NCI-H2196 (cell line): ENCODE measurements around the gene DNAAF5.

ENCODE experiments used
- DNase-seq: peaks from one replicate; lab custom pipeline; 2025; ENCODE audit not compliant: unreplicated experiment; lab: John Stamatoyannopoulos, UW

Gene DNAAF5

DNA sequence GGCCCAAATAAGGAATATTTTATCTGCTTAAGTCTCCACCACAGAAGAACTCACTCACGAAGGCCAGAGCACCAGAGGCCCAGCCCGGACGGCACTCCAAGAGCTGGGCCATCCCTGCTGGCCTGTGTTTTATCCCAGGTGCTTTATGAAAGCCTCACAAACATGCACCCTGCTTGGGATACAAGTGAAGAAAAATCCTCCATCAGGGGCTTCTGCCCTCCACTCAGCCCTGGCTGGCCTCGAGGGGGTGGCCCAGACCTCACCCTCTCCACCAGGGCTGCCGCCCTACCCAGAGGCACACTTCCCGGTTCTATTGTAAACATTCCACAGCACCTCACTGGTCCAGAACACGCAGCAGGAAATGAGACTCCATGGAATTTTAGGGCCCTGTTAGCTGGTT lies 19.8 kb upstream of the DNAAF5 start:
- no peak for DNase-seq

DNA sequence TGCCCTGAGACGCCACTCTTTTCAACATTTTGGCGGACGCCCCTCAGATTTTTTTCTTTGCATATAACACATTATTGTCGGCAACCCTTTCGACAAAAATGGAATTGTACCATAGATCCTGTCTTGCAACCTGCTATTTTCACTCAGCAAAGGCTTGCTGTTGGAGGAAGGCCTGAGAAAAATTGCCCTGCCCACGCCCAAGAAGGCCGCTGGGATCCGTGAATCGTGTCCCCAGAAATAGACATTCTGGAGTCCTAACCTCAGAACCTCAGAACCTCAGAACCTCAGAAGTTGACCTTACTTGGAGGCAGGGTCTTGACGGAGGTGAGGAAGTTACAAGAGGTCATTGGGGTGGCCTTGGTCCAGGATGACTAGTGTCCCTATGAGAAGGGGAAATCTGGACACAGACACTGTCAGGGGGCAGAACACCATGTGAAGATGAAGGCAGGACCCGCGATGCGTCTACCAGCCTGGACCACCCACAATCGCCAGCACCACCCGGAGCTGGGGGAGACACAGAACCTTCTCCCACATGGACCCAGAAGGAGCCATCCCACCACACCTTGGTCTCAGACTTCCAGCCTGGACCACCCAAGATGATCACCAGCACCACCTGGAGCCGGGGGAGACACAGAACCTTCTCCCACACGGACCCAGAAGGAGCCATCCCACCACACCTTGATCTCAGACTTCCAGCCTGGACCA lies 19.1 kb upstream of the DNAAF5 start:
- DNase-seq, result no peak

DNA sequence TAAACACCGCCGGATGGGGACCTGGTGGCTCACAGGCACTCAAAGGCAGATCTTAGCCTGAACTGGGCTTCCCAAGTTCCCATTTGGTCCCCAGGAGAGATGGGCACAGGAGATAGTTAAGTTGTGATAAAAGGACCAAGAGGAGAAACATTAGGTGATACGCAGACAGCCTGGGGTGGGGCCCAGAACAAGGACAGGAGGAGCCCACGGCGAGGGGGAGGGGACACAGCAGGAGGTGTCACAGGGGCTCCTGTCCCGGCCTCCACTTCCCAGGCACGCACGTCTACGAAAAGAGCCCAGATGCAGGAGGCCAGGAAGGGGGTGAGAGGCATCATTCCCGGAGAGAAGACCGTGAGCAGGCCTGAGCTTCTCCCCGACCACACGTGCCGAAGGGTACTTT lies 16.3 kb upstream of the DNAAF5 start:
- DNase-seq, result no peak

DNA sequence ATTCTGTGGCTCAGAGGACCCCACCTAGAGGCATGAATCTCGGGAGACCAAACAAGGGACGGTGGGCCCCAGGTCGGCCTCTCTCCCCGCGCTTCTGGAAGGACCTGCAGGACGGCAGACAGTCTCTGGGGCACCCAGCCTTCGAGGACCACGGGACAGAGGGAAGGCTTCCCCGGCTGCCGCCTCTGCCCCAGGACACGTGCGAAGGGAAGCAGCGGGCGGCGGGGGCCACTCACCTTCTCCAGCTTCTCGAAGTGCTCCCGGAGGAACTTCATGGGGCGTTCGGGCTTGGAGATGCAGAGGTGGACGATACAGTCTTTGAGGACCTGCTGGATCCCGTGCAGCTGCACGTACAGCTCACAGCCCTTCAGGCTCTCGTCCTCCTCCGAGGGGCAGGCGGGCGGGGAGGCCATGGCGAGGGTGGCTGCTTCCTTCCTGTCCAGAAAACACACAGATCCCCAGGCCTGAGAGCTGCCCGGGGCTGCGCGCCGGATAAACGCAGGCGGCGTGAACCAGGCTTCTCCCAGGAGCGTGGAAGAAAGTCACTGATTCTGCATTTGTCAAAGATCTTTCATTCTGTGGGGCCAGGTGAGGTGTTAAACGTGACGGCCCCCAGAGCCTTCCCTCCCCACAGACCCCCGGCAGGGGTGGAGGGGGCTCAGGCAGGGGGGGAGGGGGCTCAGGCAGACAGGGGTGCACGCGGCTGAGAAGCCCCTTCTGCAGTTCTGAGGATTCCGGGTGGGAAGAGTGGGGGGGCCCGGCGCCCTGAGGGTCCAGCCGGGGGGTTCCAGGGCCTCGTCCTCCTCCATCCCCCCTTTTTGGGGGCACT lies 15.2 kb upstream of the DNAAF5 start:
- no peak for DNase-seq

DNA sequence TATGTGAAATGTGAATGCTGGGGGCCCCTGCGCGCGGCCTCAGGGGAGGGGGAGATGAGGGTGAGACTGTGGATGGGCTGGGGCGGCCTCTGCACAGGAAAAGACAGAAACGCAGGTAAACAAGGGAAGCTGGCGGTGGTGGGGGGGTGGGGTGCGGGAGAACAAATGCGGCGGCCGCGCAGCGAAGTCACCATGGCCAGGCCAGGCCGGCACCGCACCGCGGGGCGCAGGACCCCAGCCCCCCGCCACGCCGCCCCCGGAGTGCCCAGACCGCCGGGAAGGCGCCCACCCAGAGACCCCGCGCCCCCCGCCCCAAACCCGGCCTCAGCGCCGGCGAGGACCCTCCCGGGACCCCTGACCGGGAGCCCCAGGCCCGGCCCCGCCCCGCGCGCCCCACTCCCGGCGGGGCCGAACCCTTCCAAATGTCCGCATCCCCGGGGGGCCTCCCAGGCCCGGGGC lies 14.5 kb upstream of the DNAAF5 start:
- no peak for DNase-seq

DNA sequence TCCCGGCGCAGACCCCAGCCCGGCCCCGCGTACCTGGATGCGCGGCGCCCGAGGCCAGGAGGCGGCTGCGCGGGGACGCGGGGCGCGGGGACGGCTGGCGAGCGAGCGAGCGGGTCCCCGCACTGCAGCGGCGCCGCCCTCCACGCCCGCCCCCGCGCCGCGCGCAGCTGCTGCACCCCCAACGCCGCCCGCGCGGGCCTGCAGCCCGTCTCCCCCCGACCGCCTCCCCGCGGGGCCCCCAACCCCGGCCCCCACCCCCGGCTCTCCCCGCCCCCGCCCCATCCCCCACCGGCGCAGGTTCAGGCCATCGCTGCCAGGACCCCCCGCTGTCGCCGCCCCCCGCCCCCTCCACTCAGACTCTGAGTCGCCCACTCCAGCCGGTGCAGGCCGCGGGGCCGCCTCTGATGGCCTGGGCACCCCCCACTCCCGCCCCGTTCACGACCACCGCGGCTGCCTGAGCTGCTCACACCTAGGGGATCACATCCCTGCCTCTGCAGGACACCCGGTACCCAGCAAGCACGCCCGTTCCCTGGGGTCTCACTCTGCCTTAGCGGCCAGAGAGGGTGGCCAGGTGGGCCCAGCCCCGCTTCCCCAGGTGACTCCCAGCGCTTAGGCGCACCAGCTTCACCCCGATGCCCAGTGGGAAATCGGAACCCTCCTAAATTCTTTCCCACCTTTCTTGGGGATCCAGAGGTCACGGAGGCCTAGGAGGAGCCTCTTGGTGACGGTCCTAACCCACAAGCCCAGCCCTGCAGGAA lies 13.9 kb upstream of the DNAAF5 start:
- DNase-seq, result no peak

DNA sequence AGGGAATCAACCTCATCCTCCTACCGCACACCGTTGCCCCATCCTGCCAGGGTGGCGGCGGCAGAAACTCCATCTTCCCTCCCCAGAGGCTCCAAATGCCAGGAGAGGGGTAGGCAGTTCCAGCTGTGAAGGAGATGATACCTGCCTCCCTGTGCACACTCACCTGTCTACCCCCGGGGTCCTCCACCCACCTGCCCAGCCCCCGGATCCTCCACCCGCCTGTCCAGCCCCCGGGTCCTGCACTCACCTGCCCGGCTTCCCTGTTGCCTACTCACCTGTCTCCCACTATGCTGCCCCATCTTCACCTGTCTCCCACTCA lies 13.4 kb upstream of the DNAAF5 start:
- DNase-seq, result no peak

DNA sequence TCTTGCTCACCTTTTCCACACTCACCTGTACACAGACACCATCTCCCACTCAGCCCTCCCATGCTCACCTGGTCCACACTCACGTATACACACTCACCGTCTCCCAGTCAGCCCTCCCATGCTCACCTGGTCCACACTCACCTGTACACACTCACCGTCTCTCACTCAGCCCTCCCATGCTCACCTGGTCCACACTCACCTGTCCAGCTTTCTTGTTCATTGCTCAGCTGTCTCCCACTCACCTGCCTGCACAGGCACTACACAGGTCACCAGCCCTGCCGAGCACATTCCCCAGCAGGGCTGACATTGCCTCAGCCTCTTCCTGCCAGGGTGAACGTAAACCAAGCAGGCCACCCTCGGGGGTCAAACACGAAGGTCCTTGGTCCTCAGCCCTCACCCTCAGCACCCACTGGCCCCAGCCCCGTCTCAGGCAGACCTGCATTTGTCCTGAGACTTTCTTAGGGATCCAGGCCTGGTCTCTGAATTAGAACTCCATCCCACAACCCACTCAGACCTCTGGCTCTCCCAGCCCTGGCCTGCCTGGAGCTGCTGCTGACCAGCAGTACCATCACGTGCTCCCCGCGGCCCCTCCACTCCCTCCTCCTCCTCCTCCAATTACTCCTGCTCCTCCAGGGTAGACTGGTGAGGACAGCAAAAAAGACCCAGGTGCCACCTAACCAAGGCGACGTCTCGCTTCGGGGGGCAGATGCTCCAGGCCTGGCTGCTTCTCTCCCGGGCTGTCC lies 12.8 kb upstream of the DNAAF5 start:
- DNase-seq, result no peak

DNA sequence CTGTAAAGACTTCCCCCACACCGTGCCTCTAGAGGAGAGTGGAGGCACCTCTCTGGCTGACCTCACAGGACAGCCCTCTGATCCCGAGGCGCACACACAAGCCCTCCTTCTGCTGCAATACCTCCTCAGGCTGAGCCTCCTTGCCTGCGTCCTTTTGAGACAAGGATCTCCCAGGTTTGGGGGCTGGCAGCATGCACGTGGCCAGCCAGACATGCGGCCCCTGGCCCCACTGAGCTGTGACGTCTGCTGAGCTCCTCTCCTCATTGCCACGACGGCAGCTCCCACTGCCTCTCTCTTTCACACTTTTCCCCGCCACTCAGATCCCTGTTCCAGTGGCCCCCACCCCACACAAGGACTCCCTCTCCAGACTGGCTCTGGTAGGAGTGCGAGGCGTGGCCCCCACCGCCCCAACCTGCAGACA lies 12.2 kb upstream of the DNAAF5 start:
- no peak for DNase-seq

DNA sequence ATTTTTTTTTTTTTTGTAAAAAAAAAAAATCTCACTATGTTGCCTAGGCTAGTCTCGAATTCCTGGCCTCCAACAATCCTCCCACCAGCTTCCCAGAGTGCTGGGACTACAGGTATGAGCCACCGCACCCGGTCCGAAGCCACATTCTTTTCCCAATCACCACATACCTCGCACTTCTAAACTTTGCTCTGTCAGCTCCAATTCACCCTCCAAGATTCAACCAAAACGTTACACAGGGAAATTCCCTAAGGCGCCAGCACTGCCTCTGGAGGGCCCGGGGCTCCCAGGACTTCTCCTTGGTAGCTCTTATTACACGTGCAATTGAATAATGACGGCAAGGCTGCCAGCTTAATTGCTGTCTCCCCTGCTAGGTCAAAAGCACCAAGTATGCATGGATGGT lies 10.3 kb upstream of the DNAAF5 start:
- no peak for DNase-seq

DNA sequence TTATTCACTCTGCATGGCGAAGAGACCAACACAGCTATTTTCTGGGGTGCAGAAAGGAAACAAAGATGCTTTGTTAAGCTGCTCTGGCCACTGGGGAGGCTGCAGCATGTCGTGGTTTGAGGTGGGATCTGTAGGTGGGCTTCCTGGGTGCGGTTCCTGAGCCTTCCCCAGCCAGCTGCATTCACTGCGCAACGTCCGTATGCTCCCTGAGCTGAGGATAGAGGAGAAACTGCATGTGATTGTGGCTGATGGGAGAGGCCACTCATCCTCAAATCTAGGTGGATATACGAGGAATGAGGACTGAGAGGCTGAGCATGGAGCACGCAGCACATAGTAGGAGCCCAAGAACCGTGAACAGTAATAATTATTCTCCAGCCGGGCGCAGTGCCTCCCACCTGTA lies 9.9 kb upstream of the DNAAF5 start:
- DNase-seq, result no peak

DNA sequence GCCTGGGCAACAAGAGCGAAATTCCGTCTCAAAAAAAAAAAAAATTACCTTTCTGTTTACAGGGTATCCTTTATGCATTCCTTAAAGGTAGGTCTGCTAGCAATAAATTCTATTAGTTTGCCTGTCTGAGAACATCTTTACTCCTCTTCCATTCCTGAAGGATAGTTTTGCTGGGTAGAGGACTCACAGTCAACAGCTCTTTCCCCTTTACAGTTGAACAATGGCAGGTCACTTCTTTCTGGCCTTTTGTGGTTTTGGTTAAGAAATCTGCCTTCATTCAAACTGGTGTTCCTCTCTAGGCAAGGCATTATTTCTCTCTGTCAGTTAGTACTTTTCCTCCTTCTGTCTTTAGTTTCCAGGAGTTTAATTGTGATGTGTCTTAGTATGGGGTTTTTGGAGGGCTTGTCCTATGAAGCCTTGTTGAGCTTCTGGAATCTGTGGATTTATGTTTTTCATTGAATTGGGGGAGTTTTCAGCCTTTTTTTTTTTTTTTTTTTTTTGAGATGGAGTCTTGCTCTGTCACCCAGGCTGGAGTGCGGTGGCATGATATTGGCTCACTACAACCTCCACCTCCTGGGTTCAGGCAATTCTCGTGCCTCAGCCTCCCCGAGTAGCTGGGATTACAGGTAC lies 4.8 kb upstream of the DNAAF5 start:
- DNase-seq, result no peak

DNA sequence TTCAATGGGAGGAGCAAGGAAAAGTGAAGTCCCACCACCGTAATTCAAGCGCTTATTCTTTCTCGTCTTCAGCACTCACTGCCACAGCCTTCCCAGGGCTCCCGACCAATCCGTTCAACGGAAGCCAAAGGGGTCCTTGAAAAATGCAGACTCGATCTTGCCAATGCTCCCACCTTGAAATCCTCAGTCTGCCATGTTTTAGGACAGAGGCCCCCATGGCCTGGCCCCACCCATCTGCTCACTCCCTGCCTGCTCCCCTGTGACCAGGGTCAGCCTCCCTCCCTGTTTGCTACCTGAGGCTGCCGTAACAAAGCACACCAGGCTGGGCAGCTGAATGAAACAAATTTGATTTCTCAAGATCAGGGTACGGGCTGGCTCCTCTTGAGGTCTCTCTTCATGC lies 3.0 kb upstream of the DNAAF5 start:
- no peak for DNase-seq

DNA sequence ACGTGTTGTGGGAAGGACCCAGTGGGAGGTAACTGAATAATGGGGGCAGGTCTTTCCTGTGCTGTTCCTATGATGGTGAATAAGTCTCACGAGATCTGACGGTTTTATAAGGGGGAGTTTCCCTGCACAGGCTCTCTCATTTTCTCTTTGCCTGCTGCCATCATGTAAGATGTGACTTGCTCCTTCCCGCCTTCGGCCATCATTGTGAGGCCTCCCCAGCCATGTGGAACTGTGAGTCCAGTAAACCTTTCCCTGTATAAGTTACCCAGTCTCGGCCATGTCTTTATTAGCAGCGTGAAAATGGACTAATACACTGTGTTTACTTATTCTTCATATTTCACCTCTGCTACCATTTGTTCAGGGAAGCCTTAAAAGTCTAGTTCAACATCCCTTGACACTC lies 2.2 kb upstream of the DNAAF5 start:
- DNase-seq, result no peak

DNA sequence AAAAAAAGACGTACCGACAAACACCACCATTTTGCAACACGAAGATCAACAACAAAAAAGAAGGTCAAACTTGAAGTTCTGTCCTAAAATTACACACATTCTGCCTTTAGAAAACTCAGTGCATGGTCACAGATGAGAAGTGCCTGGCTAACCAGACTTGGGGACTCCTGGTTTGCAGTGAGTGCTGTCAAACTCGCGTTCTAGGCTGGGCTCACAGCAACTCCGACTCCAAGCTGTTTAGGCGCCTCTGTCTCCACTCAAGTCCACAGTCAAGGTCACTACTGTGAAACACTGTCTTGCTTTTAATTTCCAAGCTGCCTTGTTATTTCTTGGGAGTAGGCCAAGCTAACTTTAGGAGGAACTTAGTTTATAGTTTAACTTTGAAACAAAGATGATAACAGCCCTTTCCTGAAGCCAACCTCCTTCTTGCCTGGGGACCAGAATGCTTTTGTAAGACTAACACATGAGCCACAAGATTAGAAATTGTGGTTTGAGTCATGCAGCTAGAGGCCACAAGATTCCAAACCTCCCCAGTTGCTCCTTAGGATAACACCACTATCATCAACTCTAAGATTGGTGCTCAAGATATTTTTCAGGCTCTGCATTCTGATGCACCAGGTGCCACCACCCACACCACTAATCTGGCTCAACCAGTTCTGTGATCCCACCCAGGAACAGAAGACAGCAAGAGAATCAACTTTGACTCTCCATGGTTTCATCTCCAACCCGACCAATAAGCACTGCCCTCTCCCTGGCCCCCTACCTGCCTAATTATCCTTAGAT lies 1.1 kb upstream of the DNAAF5 start:
- DNase-seq, result no peak

DNA sequence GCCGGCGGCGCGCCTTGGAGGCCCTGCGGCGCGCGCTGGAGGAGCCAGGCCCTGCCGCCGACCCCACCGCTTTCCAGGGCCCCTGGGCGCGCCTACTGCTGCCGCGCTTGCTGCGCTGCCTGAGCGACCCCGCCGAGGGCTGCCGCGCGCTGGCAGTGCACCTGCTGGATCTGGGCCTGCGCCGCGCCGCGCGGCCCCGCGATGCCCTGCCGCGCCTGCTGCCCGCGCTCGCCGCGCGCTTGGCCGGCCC lies 280 bp downstream of the DNAAF5 start:
- no peak for DNase-seq

DNA sequence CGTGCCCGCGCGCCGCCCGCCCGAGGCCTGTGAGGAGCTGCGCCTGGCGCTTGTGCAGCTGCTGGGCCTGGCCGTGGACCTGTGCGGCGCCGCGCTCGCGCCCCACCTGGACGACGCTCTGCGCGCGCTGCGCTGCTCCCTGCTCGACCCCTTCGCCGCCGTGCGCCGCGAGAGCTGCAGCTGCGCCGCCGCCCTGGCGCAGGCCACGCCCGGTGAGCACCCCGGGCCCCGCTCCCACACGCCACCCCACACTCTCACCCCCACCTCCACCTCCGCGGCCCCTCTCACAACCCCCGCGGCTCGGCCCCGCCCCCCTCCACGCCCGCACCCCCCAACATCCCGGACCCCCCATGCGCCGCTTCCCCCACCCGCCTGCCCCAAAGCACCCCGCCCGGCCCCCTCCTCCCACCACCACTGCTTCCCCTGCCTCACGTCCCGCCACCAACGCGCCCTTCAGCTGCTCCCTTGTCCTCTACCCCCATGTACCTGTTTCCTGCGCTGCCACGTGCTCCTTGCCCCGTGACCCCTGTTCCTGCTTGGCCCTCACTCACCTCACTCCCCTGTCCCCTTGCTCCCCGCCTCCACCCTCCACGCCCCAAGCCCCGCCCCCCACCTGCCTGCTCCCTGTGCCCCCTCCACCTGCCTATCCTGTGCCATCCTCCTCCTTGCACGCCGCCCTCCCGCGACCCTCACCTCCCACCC lies 756 bp downstream of the DNAAF5 start, which contains the start of gene PRKAR1B:
Gene PRKAR1B, minus strand, starts transcription at position 178 of the 702 bp plus-strand sequence. CDS start 15,776 bp downstream, outside the sequence.
- DNase-seq, result peak; percentile 39

DNA sequence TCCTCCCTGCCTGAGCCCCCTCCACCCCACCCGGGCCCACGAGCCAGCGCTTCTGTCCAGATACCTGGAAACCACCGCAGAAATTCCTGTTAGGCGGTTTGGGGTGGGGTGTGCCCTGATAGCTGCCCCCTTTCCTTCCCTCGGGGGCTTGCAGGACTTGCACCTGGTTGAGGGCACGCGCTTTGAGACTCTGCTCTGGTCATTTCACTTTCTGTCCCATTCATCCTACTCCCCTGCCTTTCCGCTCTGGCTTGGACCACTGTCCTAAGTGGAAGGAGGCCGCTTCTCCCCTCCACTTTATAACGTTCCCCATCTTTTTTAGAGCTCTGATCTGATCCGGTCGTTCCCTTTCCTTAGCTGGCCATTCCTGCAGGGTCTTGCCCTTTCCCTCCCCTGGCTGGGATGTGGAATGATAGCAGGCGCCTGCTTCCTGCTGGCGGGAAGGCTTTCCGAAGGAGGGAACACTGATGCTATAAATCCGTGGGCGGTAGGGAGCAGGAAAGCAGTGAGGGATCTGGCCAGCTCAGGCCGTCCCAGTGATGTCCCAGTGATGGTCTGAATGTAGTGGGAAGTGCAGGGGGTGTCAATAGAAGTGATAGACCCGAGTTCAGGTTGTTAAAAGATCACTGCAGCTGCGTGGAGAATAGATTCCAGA lies 1.4 kb downstream of the DNAAF5 start:
- DNase-seq, result no peak

DNA sequence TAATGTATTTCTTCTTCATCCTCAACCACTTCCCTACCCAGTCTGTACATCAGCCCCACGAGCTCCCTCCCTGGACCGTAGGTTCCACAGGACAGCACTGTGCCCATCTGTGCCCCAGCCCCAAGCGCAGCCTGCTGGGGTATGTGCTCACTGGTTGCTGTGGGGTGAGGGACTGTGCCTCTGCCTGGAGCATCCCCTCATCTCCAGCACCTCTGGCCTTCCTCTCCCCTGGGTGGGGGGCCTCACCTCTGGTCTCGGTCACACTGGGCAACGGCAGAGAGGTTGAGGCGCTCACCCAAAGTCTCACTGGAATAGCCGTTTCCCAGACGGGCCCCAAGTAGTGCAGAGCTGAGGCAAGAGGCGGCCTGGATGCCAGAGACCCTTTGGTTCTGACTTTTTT lies 2.1 kb downstream of the DNAAF5 start:
- no peak for DNase-seq
